NCI-H446 (cell line): ENCODE measurements around the gene FBXO46.
"Not testable (repeated sequence)": the region's sequence is repeated elsewhere in the genome, so short reads cannot be mapped to it uniquely, and the experiment has no call there.

Experiments used
- DNase-seq, 2 experiments: peaks; one replicate each; lab custom pipeline; 2025; lab: John Stamatoyannopoulos, UW

Gene FBXO46

GRCh38 chr19:45728683-45729082, 2.0 kb downstream of the FBXO46 start:
- not testable (repeated sequence) for DNase-seq

- not testable (repeated sequence) for DNase-seq
Measured at GRCh38 chr19:45720065-45720464, 10.6 kb downstream of the FBXO46 start.

GRCh38 chr19:45717983-45718650, 12.6 kb downstream of the FBXO46 start:
- no peak for DNase-seq

GRCh38 chr19:45717131-45717982, 13.3 kb downstream of the FBXO46 start:
- peak; percentile 98 to 100 for DNase-seq

GRCh38 chr19:45716359-45717130, 14.2 kb downstream of the FBXO46 start:
- DNase-seq: peak in 1 of 2 experiments; percentile 35

- no peak for DNase-seq
Measured at GRCh38 chr19:45715139-45715538, 15.6 kb downstream of the FBXO46 start.

GRCh38 chr19:45713141-45713540, 17.6 kb downstream of the FBXO46 start:
- DNase-seq: no peak

GRCh38 chr19:45712699-45713067, 18.0 kb downstream of the FBXO46 start:
- no peak for DNase-seq

GRCh38 chr19:45711851-45712698, 18.6 kb downstream of the FBXO46 start:
- no peak for DNase-seq

- no peak for DNase-seq
Measured at GRCh38 chr19:45710356-45711130, 20.2 kb downstream of the FBXO46 start.

- no peak for DNase-seq
Measured at GRCh38 chr19:45705710-45706415, 24.8 kb downstream of the FBXO46 start.

GRCh38 chr19:45705115-45705514, 25.6 kb downstream of the FBXO46 start:
- no peak for DNase-seq

- no peak for DNase-seq
Measured at GRCh38 chr19:45701676-45702075, 29.0 kb downstream of the FBXO46 start.

- DNase-seq: peak; percentile 63 to 80
Measured at GRCh38 chr19:45693106-45693788, 37.4 kb downstream of the FBXO46 start.

- DNase-seq: peak; percentile 99 to 100
Measured at GRCh38 chr19:45692187-45693105, 38.2 kb downstream of the FBXO46 start, which contains the start of gene QPCTL. TSS of gene QPCTL (plus strand) at chr19:45692666. CDS start at chr19:45692704, 38 bp downstream.

GRCh38 chr19:45691516-45692186, 39.0 kb downstream of the FBXO46 start, which contains the start of gene SNRPD2:
TSS of gene SNRPD2 (minus strand) at chr19:45691953. CDS start at chr19:45691888, 65 bp downstream.
- peak; percentile 96 to 98 for DNase-seq

GRCh38 chr19:45687599-45687998, 43.1 kb downstream of the FBXO46 start:
- DNase-seq: no peak

- DNase-seq: not testable (repeated sequence)
Measured at GRCh38 chr19:45685045-45685444, 45.7 kb downstream of the FBXO46 start.
